ENCODE results near the gene MICOS13. TPM values are rescaled to one million over a fixed set of nuclear protein-coding genes. Genes with fewer than 3 reads are reported as not detected.

Gene MICOS13
- total RNA-seq, 1 donor from 2014 or later = 61.0 TPM

GRCh38 chr19:5671600-5671999, 8.7 kb downstream of the MICOS13 start:
- H3K27me3 Mint-ChIP-seq (ENCODE audit: low read depth) = no peaks in the 10 kb centered on the region
- peaks cover 8% of the 10 kb centered on the region for H3K36me3 Mint-ChIP-seq (ENCODE audit: low read depth)
- no peak for TF ChIP-seq CTCF (IDR thresholded peaks at IDR 0.05)
- no peaks in the 10 kb centered on the region for H3K9me3 Mint-ChIP-seq (ENCODE audit: low read depth)
- no peak overlapping the region for H3K27ac Mint-ChIP-seq (ENCODE audit: unreplicated experiment)
- H3K4me3 Mint-ChIP-seq (ENCODE audit: unreplicated experiment) = no peak overlapping the region
- no peak for DNase-seq (ENCODE audit: low spot score)
- no peaks in the 10 kb centered on the region for H3K4me1 Mint-ChIP-seq (ENCODE audit: low read depth)

- no peak for TF ChIP-seq CTCF (IDR thresholded peaks at IDR 0.05)
- Mint-ChIP-seq H3K9me3 (ENCODE audit: low read depth) (no peaks in the 10 kb centered on the region), H3K27ac (ENCODE audit: unreplicated experiment) (no peak overlapping the region), H3K27me3 (ENCODE audit: low read depth) (no peaks in the 10 kb centered on the region), H3K4me3 (ENCODE audit: unreplicated experiment) (no peak overlapping the region), H3K36me3 (ENCODE audit: low read depth) (peaks cover 20% of the 10 kb centered on the region), H3K4me1 (ENCODE audit: low read depth) (no peaks in the 10 kb centered on the region)
- DNase-seq (ENCODE audit: low spot score) = no peak
Measured at GRCh38 chr19:5669212-5669611, 11.1 kb downstream of the MICOS13 start.

GRCh38 chr19:5667751-5668271, 12.5 kb downstream of the MICOS13 start:
- H3K4me1 Mint-ChIP-seq (ENCODE audit: low read depth) = no peaks in the 10 kb centered on the region
- TF ChIP-seq CTCF (IDR thresholded peaks at IDR 0.05) = no peak
- H3K27ac Mint-ChIP-seq (ENCODE audit: unreplicated experiment) = no peak overlapping the region
- H3K27me3 Mint-ChIP-seq (ENCODE audit: low read depth) = no peaks in the 10 kb centered on the region
- no peak for DNase-seq (ENCODE audit: low spot score)
- no peaks in the 10 kb centered on the region for H3K9me3 Mint-ChIP-seq (ENCODE audit: low read depth)
- H3K36me3 Mint-ChIP-seq (ENCODE audit: low read depth) = peaks cover 24% of the 10 kb centered on the region
- H3K4me3 Mint-ChIP-seq (ENCODE audit: unreplicated experiment) = no peak overlapping the region

- H3K27me3 Mint-ChIP-seq (ENCODE audit: low read depth) = no peaks in the 10 kb centered on the region
- peak; percentile 69 for DNase-seq (ENCODE audit: low spot score)
- no peak overlapping the region for H3K27ac Mint-ChIP-seq (ENCODE audit: unreplicated experiment)
- no peaks in the 10 kb centered on the region for H3K4me1 Mint-ChIP-seq (ENCODE audit: low read depth)
- no peak overlapping the region for H3K4me3 Mint-ChIP-seq (ENCODE audit: unreplicated experiment)
- peaks cover 24% of the 10 kb centered on the region for H3K36me3 Mint-ChIP-seq (ENCODE audit: low read depth)
- no peaks in the 10 kb centered on the region for H3K9me3 Mint-ChIP-seq (ENCODE audit: low read depth)
- no peak for TF ChIP-seq CTCF (IDR thresholded peaks at IDR 0.05)
Measured at GRCh38 chr19:5666921-5667610, 13.2 kb downstream of the MICOS13 start.

GRCh38 chr19:5665781-5666513, 14.4 kb downstream of the MICOS13 start:
- DNase-seq (ENCODE audit: low spot score) = peak; percentile 52
- H3K36me3 Mint-ChIP-seq (ENCODE audit: low read depth) = peaks cover 29% of the 10 kb centered on the region
- TF ChIP-seq CTCF (IDR thresholded peaks at IDR 0.05) = peak; percentile 41

More at GRCh38 chr19:5665781-5666513, 14.4 kb downstream of the MICOS13 start:
- H3K4me3 Mint-ChIP-seq (ENCODE audit: unreplicated experiment) = no peak overlapping the region
- H3K27ac Mint-ChIP-seq (ENCODE audit: unreplicated experiment) = no peak overlapping the region
- no peaks in the 10 kb centered on the region for H3K4me1 Mint-ChIP-seq (ENCODE audit: low read depth)
- H3K9me3 Mint-ChIP-seq (ENCODE audit: low read depth) = no peaks in the 10 kb centered on the region
- H3K27me3 Mint-ChIP-seq (ENCODE audit: low read depth) = no peaks in the 10 kb centered on the region

Data from chondrocyte (in vitro differentiated cells).